Right lobe of liver (tissue), 4 donors: Measurements from ENCODE around the gene PPM1H.

ENCODE experiments used
- CTCF ChIP-seq, 4 donors: fragments of 200-600 bp in 3 of 4; fragments of 450-650 bp in 1 of 4; IDR thresholded peaks; one replicate each; pipeline versions ENCODE4 v1.5.1 to v1.8.0; 2016 to 2022; ENCODE audit warnings: antibody characterized with exemption in 4 of 4, mild to moderate bottlenecking in 2 of 4
- POLR2A ChIP-seq: fragments of 450-650 bp; IDR thresholded peaks from one replicate; pipeline ENCODE4 v1.6.1; 2017; ENCODE audit warnings: antibody characterized with exemption, mild to moderate bottlenecking
- donor health status: DM: no; HTN: no; CAD: no.
- donor health status: DM: no; HTN: no; CAD: no.
- donor health status: DM: no; HTN: yes; CAD: no.

- TF ChIP-seq CTCF (IDR thresholded peaks at IDR 0.05): no peak
- TF ChIP-seq POLR2A: no peak
These were observed 255.3 kb downstream of the PPM1H start for GRCh38 chr12:62679608-62680007.
